Esophagus muscularis mucosa (tissue), 4 donors: ENCODE data around the gene PIK3R6. TPM values are rescaled to one million over a fixed set of nuclear protein-coding genes. Genes with fewer than 3 reads are reported as not detected.

Experiments used
- DNase-seq: peaks from one replicate; pipeline ENCODE4 v3.0.0-alpha.2; 2017; ENCODE audit errors: extremely low spot score
- H3K27ac ChIP-seq, 4 donors: fragments of 200-600 bp; sonication (generic); replicated peaks in 1 of 4; 1 replicate in 3 of 4; 2 replicates in 1 of 4; pipeline ENCODE4 v1.5.1; 2016 to 2019; ENCODE audit warnings: mild to moderate bottlenecking in 1 of 4
- H3K27me3 ChIP-seq, 4 donors: fragments of 200-600 bp; sonication (generic); one replicate each; pipeline versions ENCODE4 v1.5.1 to v1.6.0; 2016 to 2019
- H3K36me3 ChIP-seq, 4 donors: fragments of 200-600 bp; sonication (generic); one replicate each; pipeline ENCODE4 v1.5.1; 2016 to 2019
- H3K4me1 ChIP-seq, 4 donors: fragments of 200-600 bp; sonication (generic); one replicate each; pipeline ENCODE4 v1.5.1; 2016 to 2019
- H3K4me3 ChIP-seq, 4 donors: fragments of 200-600 bp; sonication (generic); 1 replicate in 2 of 4; 2 replicates in 2 of 4; pipeline ENCODE4 v1.5.1; 2016 to 2019; ENCODE audit warnings: mild to moderate bottlenecking in 4 of 4, moderate library complexity in 1 of 4
- H3K9me3 ChIP-seq, 4 donors: fragments of 200-600 bp; sonication (generic); 1 replicate in 3 of 4; 2 replicates in 1 of 4; pipeline ENCODE4 v1.5.1; 2016 to 2019
- CTCF ChIP-seq, 3 experiments: fragments of 200-600 bp in 2 of 3; fragments of 450-650 bp in 1 of 3; sonication (generic) in 2 of 3; IDR thresholded peaks; one replicate each; pipeline ENCODE4 v1.5.1; 2017 to 2019; ENCODE audit warnings: antibody characterized with exemption in 3 of 3, mild to moderate bottlenecking in 2 of 3, moderate library complexity in 1 of 3
- EP300 ChIP-seq: sonication (generic); formaldehyde crosslinking; IDR thresholded peaks from one replicate; pipeline ENCODE4 v1.6.1; 2017; ENCODE audit warnings: antibody characterized with exemption
- POLR2A ChIP-seq: fragments of 450-650 bp; IDR thresholded peaks from one replicate; pipeline ENCODE4 v1.6.1; 2017; ENCODE audit warnings: antibody characterized with exemption, moderate library complexity, mild to moderate bottlenecking, low read depth
- POLR2AphosphoS5 ChIP-seq, 2 donors: sonication (generic); formaldehyde crosslinking; IDR thresholded peaks; one replicate each; pipeline ENCODE4 v1.6.1; 2017; ENCODE audit warnings: antibody characterized with exemption in 2 of 2
- WGBS: methylation state at CpG from one replicate; pipeline ENCODE4 v1.1.5; 2018; 5-methylcytosine and 5-hydroxymethylcytosine counted together
- intact Hi-C: fragments of 100-400 bp; cut with DNase I; formaldehyde crosslinking; loops from one replicate; pipeline ENCODE4 v1.15.1; 2023
- total RNA-seq, 4 donors: library from RNA; depleted of rRNA; stranded (reverse); fragments of >200 nt; gene quantifications; one replicate each; pipeline versions ENCODE4 v1.1.0 to v1.2.1, GENCODE V29; 2016

PIK3R6 gene
- total RNA-seq, 4 donors from 2014 or later = 0.52 to 3.3 (median 1.8) TPM

- no peaks in the 10 kb centered on the region for H3K4me1 ChIP-seq
- H3K27me3 ChIP-seq = no peaks in the 10 kb centered on the region
- H3K4me3 ChIP-seq = no peak overlapping the region
- TF ChIP-seq EP300 (no peak), POLR2AphosphoS5 (IDR thresholded peaks at IDR 0.05) (no peak), CTCF (IDR thresholded peaks at IDR 0.05) (no peak), POLR2A (no peak)
- intact Hi-C loops = no loop called here
- H3K27ac ChIP-seq = no peak overlapping the region
- no peaks in the 10 kb centered on the region for H3K36me3 ChIP-seq
- DNase-seq = peak; percentile 7
- no peaks in the 10 kb centered on the region for H3K9me3 ChIP-seq
Observed at GRCh38 chr17:8776248-8776647, 91.2 kb downstream of the PIK3R6 start.

GRCh38 chr17:8766731-8767130 lies 100.7 kb downstream of the PIK3R6 start:
- peak; percentile 70 for DNase-seq
- TF ChIP-seq POLR2A (no peak), POLR2AphosphoS5 (IDR thresholded peaks at IDR 0.05) (no peak), EP300 (no peak), CTCF (IDR thresholded peaks at IDR 0.05) (no peak)
- Histone ChIP-seq H3K4me3 (no peak overlapping the region), H3K36me3 (no peaks in the 10 kb centered on the region), H3K4me1 (no peaks in the 10 kb centered on the region), H3K27me3 (peaks cover 0 to 9% (median 0%) of the 10 kb centered on the region in 4 donors), H3K9me3 (no peaks in the 10 kb centered on the region), H3K27ac (no peak overlapping the region)
- 85% methylated on average over 2 of the region's 2 CpGs for WGBS
- intact Hi-C loops = no loop called here

- Histone ChIP-seq H3K4me3 (no peak overlapping the region), H3K36me3 (no peaks in the 10 kb centered on the region), H3K27me3 (no peaks in the 10 kb centered on the region), H3K27ac (no peak overlapping the region), H3K4me1 (no peaks in the 10 kb centered on the region), H3K9me3 (no peaks in the 10 kb centered on the region)
- DNase-seq = no peak
- 90% methylated on average over 8 of the region's 8 CpGs for WGBS
- intact Hi-C loops = no loop called here
- TF ChIP-seq POLR2AphosphoS5 (IDR thresholded peaks at IDR 0.05) (no peak), POLR2A (no peak), EP300 (no peak), CTCF (IDR thresholded peaks at IDR 0.05) (no peak)
Observed at GRCh38 chr17:8762012-8762411, 105.5 kb downstream of the PIK3R6 start.

- no peak within 1 kb of the TSS for H3K27ac ChIP-seq
- peak; percentile 37 for DNase-seq
- H3K36me3 ChIP-seq = no peaks in the 10 kb centered on the region
- peaks cover 0 to 11% (median 0%) of the 10 kb centered on the region in 4 donors for H3K27me3 ChIP-seq
- TF ChIP-seq POLR2AphosphoS5 (IDR thresholded peaks at IDR 0.05) (no peak), POLR2A (no peak), EP300 (no peak), CTCF (IDR thresholded peaks at IDR 0.05) (no peak)
- no peaks in the 10 kb centered on the region for H3K4me1 ChIP-seq
- H3K9me3 ChIP-seq = no peaks in the 10 kb centered on the region
- no peak within 1 kb of the TSS for H3K4me3 ChIP-seq
- intact Hi-C loops = no loop called here
- WGBS = 86% methylated on average over 15 of the region's 15 CpGs
Observed at GRCh38 chr17:8758137-8758596, 109.3 kb downstream of the PIK3R6 start, which contains the start of gene SPDYE4. SPDYE4 (minus strand) TSS chr17:8758546; CDS start chr17:8758382, 164 bp downstream.

- 83% methylated on average over 13 of the region's 13 CpGs for WGBS
- no peaks in the 10 kb centered on the region for H3K4me1 ChIP-seq
- no peaks in the 10 kb centered on the region for H3K36me3 ChIP-seq
- TF ChIP-seq POLR2AphosphoS5 (IDR thresholded peaks at IDR 0.05) = no peak
- TF ChIP-seq EP300 = no peak
- no peak for TF ChIP-seq CTCF (IDR thresholded peaks at IDR 0.05)
- no peak for TF ChIP-seq POLR2A
- H3K9me3 ChIP-seq = no peaks in the 10 kb centered on the region
- intact Hi-C loops = no loop called here
- DNase-seq = peak; percentile 39
- peaks cover 0 to 11% (median 0%) of the 10 kb centered on the region in 4 donors for H3K27me3 ChIP-seq
- H3K4me3 ChIP-seq = no peak overlapping the region
- no peak overlapping the region for H3K27ac ChIP-seq
Observed at GRCh38 chr17:8757189-8757588, 110.3 kb downstream of the PIK3R6 start.
